Vagina (tissue), 2 donors: ENCODE data around the gene CELF5.

ENCODE experiments used
- POLR2A ChIP-seq, 2 donors: fragments of 450-650 bp; IDR thresholded peaks; one replicate each; pipeline ENCODE4 v1.6.1; 2017; ENCODE audit warnings: antibody characterized with exemption in 2 of 2, mild to moderate bottlenecking in 2 of 2, moderate library complexity in 2 of 2
- TF ChIP-seq, protein P1 (sequence below), 3 experiments: fragments of 450-650 bp in 2 of 3; fragments of 200-600 bp in 1 of 3; sonication (generic) in 1 of 3; IDR thresholded peaks; one replicate each; pipeline ENCODE4 v1.5.1; 2017 to 2019; ENCODE audit warnings: antibody characterized with exemption in 3 of 3, mild to moderate bottlenecking in 2 of 3, moderate library complexity in 2 of 3

DNA sequence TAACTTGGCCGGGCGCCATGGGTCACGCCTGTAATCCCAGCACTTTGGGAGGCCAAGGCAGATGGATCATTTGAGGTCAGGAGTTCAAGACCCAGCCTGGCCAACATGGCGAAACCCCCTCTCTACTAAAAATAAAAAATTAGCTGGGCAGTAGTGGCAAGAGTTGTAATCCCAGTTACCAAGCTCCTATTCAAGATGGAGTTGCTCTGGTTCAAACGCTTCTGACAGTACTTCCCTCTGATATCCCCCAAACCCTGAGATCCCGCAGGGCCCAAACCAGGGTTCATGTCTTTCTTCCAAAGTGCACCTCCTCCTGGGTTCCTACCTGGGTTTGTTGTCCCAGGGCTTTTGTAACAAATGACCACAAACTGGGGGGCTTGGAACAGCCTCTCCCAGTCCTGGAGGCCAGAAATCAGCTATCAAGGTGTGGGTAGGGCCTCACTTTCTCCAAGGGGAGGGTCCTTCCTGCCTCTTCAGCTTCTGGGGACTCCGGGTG is 13.7 kb downstream of the CELF5 start:
- TF ChIP-seq, protein P1, sequence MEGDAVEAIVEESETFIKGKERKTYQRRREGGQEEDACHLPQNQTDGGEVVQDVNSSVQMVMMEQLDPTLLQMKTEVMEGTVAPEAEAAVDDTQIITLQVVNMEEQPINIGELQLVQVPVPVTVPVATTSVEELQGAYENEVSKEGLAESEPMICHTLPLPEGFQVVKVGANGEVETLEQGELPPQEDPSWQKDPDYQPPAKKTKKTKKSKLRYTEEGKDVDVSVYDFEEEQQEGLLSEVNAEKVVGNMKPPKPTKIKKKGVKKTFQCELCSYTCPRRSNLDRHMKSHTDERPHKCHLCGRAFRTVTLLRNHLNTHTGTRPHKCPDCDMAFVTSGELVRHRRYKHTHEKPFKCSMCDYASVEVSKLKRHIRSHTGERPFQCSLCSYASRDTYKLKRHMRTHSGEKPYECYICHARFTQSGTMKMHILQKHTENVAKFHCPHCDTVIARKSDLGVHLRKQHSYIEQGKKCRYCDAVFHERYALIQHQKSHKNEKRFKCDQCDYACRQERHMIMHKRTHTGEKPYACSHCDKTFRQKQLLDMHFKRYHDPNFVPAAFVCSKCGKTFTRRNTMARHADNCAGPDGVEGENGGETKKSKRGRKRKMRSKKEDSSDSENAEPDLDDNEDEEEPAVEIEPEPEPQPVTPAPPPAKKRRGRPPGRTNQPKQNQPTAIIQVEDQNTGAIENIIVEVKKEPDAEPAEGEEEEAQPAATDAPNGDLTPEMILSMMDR (IDR thresholded peaks at IDR 0.05), result no peak
- no peak for TF ChIP-seq POLR2A (IDR thresholded peaks at IDR 0.05)
